ENCODE measurements around the gene RERE.

RERE gene

DNA sequence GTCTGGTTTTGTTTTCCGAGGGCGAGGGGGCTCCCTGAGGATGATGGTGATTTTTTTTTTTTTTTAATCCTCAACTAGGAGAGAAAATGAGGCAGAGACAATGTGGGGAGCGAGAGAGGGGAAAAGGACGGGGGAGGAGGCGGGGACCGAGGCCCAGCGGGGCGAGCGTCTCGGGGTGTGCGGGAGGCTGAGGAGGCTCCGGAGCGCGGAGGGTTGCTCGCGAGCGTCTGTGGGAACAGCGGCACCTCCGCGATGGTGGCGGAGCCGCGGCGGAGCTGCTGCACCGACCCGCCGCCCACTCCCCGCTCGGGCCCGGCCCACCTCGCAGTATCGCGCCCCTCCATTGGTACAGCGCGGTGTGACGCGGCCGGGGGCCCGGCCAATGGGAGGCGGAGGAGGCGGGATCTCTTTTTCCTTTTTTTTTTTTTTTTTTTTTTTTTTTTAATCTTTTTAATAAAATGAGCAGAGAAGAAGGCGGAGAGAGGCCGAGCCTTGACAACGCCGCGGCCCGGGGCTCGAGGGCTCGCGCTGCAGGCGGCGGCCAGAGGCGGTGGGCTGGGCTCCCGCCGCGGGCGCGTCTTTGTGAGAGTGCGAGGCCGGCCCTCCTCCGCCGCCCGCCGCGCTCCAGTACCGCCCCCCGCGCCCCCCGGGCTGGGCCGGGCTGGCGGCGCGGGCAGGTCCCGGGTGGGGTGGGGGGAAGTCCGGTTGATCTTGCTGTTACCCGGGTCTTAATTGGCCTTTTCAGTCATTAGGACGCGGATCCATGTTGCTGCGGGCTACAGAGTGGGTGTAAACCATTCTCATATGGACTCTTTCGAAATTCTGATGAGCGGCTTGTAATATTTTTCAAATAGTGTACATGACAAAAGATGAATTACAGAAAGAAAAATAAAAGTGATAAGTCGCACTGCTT, at the start of gene RERE:
TSS of gene RERE (minus strand) at position 229 of the 913 bp plus-strand sequence.
- TF ChIP-seq FOXP2 (optimal IDR thresholded peaks at IDR 0.05; ENCODE audit: control extremely low read depth, extremely low read length, insufficient read depth) (peak; percentile 63), EZH2 (IDR thresholded peaks at IDR 0.05) (no peak), POLR2AphosphoS5 (IDR thresholded peaks at IDR 0.05; ENCODE audit: borderline replicate concordance, low read depth, low read length) (peak; percentile 92)
- Histone ChIP-seq H3K4me3 (peak within 1 kb of the TSS; percentile 92), H3K36me3 (ENCODE audit: insufficient read depth, low read length) (no peaks in the 10 kb centered on the region), H3K27ac (peak within 1 kb of the TSS; percentile 91), H3K9ac (ENCODE audit: insufficient read length) (peak within 1 kb of the TSS; percentile 93), H3K9me3 (ENCODE audit: low read depth, low read length) (no peaks in the 10 kb centered on the region)
- DNase-seq (ENCODE audit: low read depth, low spot score): no peak

- TF ChIP-seq EZH2 (IDR thresholded peaks at IDR 0.05): no peak
- TF ChIP-seq FOXP2 (optimal IDR thresholded peaks at IDR 0.05; ENCODE audit: control extremely low read depth, extremely low read length, insufficient read depth): peak; percentile 4
- TF ChIP-seq POLR2AphosphoS5 (IDR thresholded peaks at IDR 0.05; ENCODE audit: borderline replicate concordance, low read depth, low read length): peak; percentile 41
- Histone ChIP-seq H3K36me3 (ENCODE audit: insufficient read depth, low read length) (peaks cover 97% of the 10 kb centered on the region), H3K4me3 (no peak overlapping the region), H3K9ac (ENCODE audit: insufficient read length) (no peak overlapping the region), H3K27ac (peak overlapping the region; percentile 46; the same call in 1 of the 2 replicates), H3K9me3 (ENCODE audit: low read depth, low read length) (no peaks in the 10 kb centered on the region)
- no peak for DNase-seq (ENCODE audit: low read depth, low spot score)
Observed at GRCh38 chr1:8866792-8867415, 49.5 kb upstream of the RERE start.

- H3K36me3 ChIP-seq (ENCODE audit: insufficient read depth, low read length): peaks cover 97% of the 10 kb centered on the region
- no peak overlapping the region; the same call in 1 of the 2 replicates for H3K27ac ChIP-seq
- no peak for DNase-seq (ENCODE audit: low read depth, low spot score)
- no peak for TF ChIP-seq EZH2 (IDR thresholded peaks at IDR 0.05)
- TF ChIP-seq POLR2AphosphoS5 (IDR thresholded peaks at IDR 0.05; ENCODE audit: borderline replicate concordance, low read depth, low read length): peak; percentile 24; the same call in 1 of the 2 replicates
- no peak overlapping the region for H3K9ac ChIP-seq (ENCODE audit: insufficient read length)
- H3K4me3 ChIP-seq: no peak overlapping the region
- no peaks in the 10 kb centered on the region for H3K9me3 ChIP-seq (ENCODE audit: low read depth, low read length)
Observed at GRCh38 chr1:8866173-8866791, 48.8 kb upstream of the RERE start.

GRCh38 chr1:8864713-8865344, 47.4 kb upstream of the RERE start:
- Histone ChIP-seq H3K36me3 (ENCODE audit: insufficient read depth, low read length) (peaks cover 96% of the 10 kb centered on the region), H3K9me3 (ENCODE audit: low read depth, low read length) (no peaks in the 10 kb centered on the region), H3K27ac (0 out of 2 replicates have a peak overlapping the region, but pooled peaks have one; percentile 1), H3K4me3 (no peak overlapping the region), H3K9ac (ENCODE audit: insufficient read length) (no peak overlapping the region)
- TF ChIP-seq FOXP2 (optimal IDR thresholded peaks at IDR 0.05; ENCODE audit: control extremely low read depth, extremely low read length, insufficient read depth) (no peak), EZH2 (IDR thresholded peaks at IDR 0.05) (no peak), POLR2AphosphoS5 (IDR thresholded peaks at IDR 0.05; ENCODE audit: borderline replicate concordance, low read depth, low read length) (no peak; the same call in 1 of the 2 replicates)
- DNase-seq (ENCODE audit: low read depth, low spot score): no peak

- TF ChIP-seq EZH2 (IDR thresholded peaks at IDR 0.05) (no peak), POLR2AphosphoS5 (IDR thresholded peaks at IDR 0.05; ENCODE audit: borderline replicate concordance, low read depth, low read length) (peak; percentile 54; the same call in 1 of the 2 replicates)
Observed at GRCh38 chr1:8863794-8864233, 46.4 kb upstream of the RERE start.

DNA sequence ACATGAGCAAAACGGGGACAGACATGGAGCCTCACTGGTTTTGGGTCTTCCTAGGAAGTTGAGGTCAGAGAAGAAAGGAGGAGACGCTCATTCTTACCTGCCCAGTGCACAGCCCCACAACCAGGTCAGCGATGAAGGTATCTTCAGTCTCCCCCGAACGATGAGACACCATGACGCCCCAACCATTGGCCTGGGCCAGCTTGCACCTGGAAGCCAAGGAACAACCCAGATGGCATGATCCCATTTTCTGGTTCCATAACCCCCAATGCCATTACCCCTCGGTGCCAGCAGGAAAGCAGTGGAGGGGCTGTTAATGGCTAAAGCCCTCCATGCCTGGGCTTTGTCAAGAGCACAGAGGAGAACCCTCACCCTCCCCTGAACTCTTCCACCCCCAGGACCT, 45.7 kb upstream of the RERE start:
- Histone ChIP-seq H3K9me3 (ENCODE audit: low read depth, low read length) (no peaks in the 10 kb centered on the region), H3K4me3 (no peak overlapping the region), H3K36me3 (ENCODE audit: insufficient read depth, low read length) (peaks cover 97% of the 10 kb centered on the region), H3K27ac (peak overlapping the region; percentile 46), H3K9ac (ENCODE audit: insufficient read length) (no peak overlapping the region)
- no peak for DNase-seq (ENCODE audit: low read depth, low spot score)
- TF ChIP-seq EZH2 (IDR thresholded peaks at IDR 0.05) (no peak), FOXP2 (optimal IDR thresholded peaks at IDR 0.05; ENCODE audit: control extremely low read depth, extremely low read length, insufficient read depth) (no peak), POLR2AphosphoS5 (IDR thresholded peaks at IDR 0.05; ENCODE audit: borderline replicate concordance, low read depth, low read length) (no peak)

More at GRCh38 chr1:8863794-8864233, 46.4 kb upstream of the RERE start:
- Histone ChIP-seq H3K27ac (peak overlapping the region; percentile 36; the same call in 1 of the 2 replicates), H3K4me3 (no peak overlapping the region), H3K36me3 (ENCODE audit: insufficient read depth, low read length) (peaks cover 95% of the 10 kb centered on the region), H3K9me3 (ENCODE audit: low read depth, low read length) (no peaks in the 10 kb centered on the region), H3K9ac (ENCODE audit: insufficient read length) (no peak overlapping the region)
- DNase-seq (ENCODE audit: low read depth, low spot score): no peak

- peak overlapping the region; percentile 46 for H3K27ac ChIP-seq
- no peaks in the 10 kb centered on the region for H3K9me3 ChIP-seq (ENCODE audit: low read depth, low read length)
- TF ChIP-seq POLR2AphosphoS5 (IDR thresholded peaks at IDR 0.05; ENCODE audit: borderline replicate concordance, low read depth, low read length) (peak; percentile 37; the same call in 1 of the 2 replicates), EZH2 (IDR thresholded peaks at IDR 0.05) (no peak)
- H3K4me3 ChIP-seq: no peak overlapping the region
- H3K9ac ChIP-seq (ENCODE audit: insufficient read length): no peak overlapping the region
- peaks cover 95% of the 10 kb centered on the region for H3K36me3 ChIP-seq (ENCODE audit: insufficient read depth, low read length)
- no peak for DNase-seq (ENCODE audit: low read depth, low spot score)
Observed at GRCh38 chr1:8862528-8862927, 45.1 kb upstream of the RERE start.

Measured in SK-N-MC (cell line).